Endodermal cell (in vitro differentiated cells): ENCODE measurements around the gene NPAS3. TPM values are rescaled to one million over a fixed set of nuclear protein-coding genes. Genes with fewer than 3 reads are reported as not detected.

Experiments
- DNase-seq: peaks from one replicate; pipeline ENCODE4 v3.0.0-alpha.2; 2017
- H3K27ac ChIP-seq: 2 replicates; pipeline ENCODE4 v1.5.1; 2013; ENCODE audit warnings: mild to moderate bottlenecking, low read depth, low read length, moderate library complexity
- H3K27me3 ChIP-seq: 2 replicates; pipeline ENCODE4 v1.6.1; 2013; ENCODE audit warnings: mild to moderate bottlenecking, low read length, moderate library complexity; ENCODE audit not compliant: insufficient read depth, control insufficient read depth, poor library complexity, severe bottlenecking
- H3K36me3 ChIP-seq: 2 replicates; pipeline ENCODE4 v1.7.0; 2013; ENCODE audit warnings: mild to moderate bottlenecking, low read length, moderate library complexity; ENCODE audit not compliant: control insufficient read depth, insufficient read depth
- H3K4me1 ChIP-seq: one replicate; pipeline ENCODE4 v1.7.0; 2013; ENCODE audit warnings: low read length; ENCODE audit not compliant: control insufficient read depth, insufficient read depth
- H3K4me3 ChIP-seq: 2 replicates; pipeline ENCODE4 v1.5.1; 2013; ENCODE audit warnings: mild to moderate bottlenecking, low read length, moderate library complexity
- H3K9ac ChIP-seq: 2 replicates; pipeline ENCODE4 v1.6.1; 2013; ENCODE audit warnings: mild to moderate bottlenecking, low read length, moderate library complexity; ENCODE audit not compliant: poor library complexity, severe bottlenecking; ENCODE audit errors: extremely low read depth
- H3K9me3 ChIP-seq: 2 replicates; pipeline ENCODE4 v1.6.1; 2013; ENCODE audit warnings: mild to moderate bottlenecking, low read length, moderate library complexity; ENCODE audit not compliant: control insufficient read depth
- H3K27ac Mint-ChIP-seq: 2 replicates; pipeline ENCODE4 v1.8.0; 2020; ENCODE audit warnings: mixed read lengths
- H3K27me3 Mint-ChIP-seq: 2 replicates; pipeline ENCODE4 v1.8.0; 2021; ENCODE audit warnings: mild to moderate bottlenecking, mixed read lengths; ENCODE audit not compliant: insufficient read depth
- H3K36me3 Mint-ChIP-seq: 2 replicates; pipeline ENCODE4 v1.8.0; 2020; ENCODE audit warnings: low read depth, mixed read lengths
- H3K4me1 Mint-ChIP-seq: 2 replicates; pipeline ENCODE4 v1.8.0; 2020; ENCODE audit warnings: mixed read lengths
- H3K4me3 Mint-ChIP-seq: 2 replicates; pipeline ENCODE4 v1.8.0; 2020; ENCODE audit warnings: mild to moderate bottlenecking, moderate library complexity, mixed read lengths
- H3K9me3 Mint-ChIP-seq: 2 replicates; pipeline ENCODE4 v1.8.0; 2020; ENCODE audit warnings: mild to moderate bottlenecking, mixed read lengths
- CTCF ChIP-seq: fragments of 200-600 bp; sonication (generic); conservative IDR thresholded peaks from 2 replicates; pipeline ENCODE4 v1.5.0; 2021; ENCODE audit warnings: antibody characterized with exemption, mild to moderate bottlenecking
- WGBS, 2 experiments: methylation state at CpG; one replicate each; pipeline versions ENCODE4 v1.1.5 to v1.1.7; 2013; ENCODE audit warnings: missing lambda C conversion rate in 2 of 2, mixed read lengths in 1 of 2; ENCODE audit not compliant: insufficient coverage in 1 of 2, insufficient read length in 1 of 2; 5-methylcytosine and 5-hydroxymethylcytosine counted together
- total RNA-seq, 2 donors: library from RNA; stranded (reverse); fragmentation: NEBNext Ultra II Directional in 1 of 2; extraction: Animal tissue kit (Norgen Biotek cat#: 25700) in 1 of 2; gene quantifications; 2 replicates in 1 of 2; 3 replicates in 1 of 2; pipeline ENCODE4 v1.2.1, GENCODE V29; 2021

The NPAS3 gene
- total RNA-seq, 2 donors from 2014 or later, result 1.4 to 1.6 TPM

- Mint-ChIP-seq H3K36me3 (no peaks in the 10 kb centered on the region), H3K4me1 (peaks cover 19% of the 10 kb centered on the region), H3K27ac (peak overlapping the region; percentile 84), H3K27me3 (peaks cover 77% of the 10 kb centered on the region), H3K4me3 (peak overlapping the region; percentile 72), H3K9me3 (no peaks in the 10 kb centered on the region)
- peak overlapping the region; percentile 83 for H3K4me3 ChIP-seq
- peak; percentile 89 for DNase-seq
- H3K27me3 ChIP-seq, result peaks cover 55% of the 10 kb centered on the region
- peak overlapping the region; percentile 41 for H3K9ac ChIP-seq
- H3K36me3 ChIP-seq, result no peaks in the 10 kb centered on the region
- 0% methylated on average over 15 to 77 of the region's 80 CpGs for WGBS, 2 experiments
- H3K27ac ChIP-seq, result peak overlapping the region; percentile 91
- H3K4me1 ChIP-seq, result no peaks in the 10 kb centered on the region
- H3K9me3 ChIP-seq, result no peaks in the 10 kb centered on the region
- TF ChIP-seq CTCF, result no peak
Measured at GRCh38 chr14:32939254-32940065, 781 bp downstream of the NPAS3 start.

- Histone ChIP-seq H3K4me1 (no peaks in the 10 kb centered on the region), H3K9me3 (no peaks in the 10 kb centered on the region), H3K27ac (peak overlapping the region; percentile 91), H3K4me3 (peak overlapping the region; percentile 83), H3K27me3 (peaks cover 50% of the 10 kb centered on the region), H3K9ac (peak overlapping the region; percentile 33), H3K36me3 (no peaks in the 10 kb centered on the region)
- Mint-ChIP-seq H3K27ac (peak overlapping the region; percentile 52), H3K4me3 (peak overlapping the region; percentile 72), H3K4me1 (peaks cover 16% of the 10 kb centered on the region), H3K9me3 (no peaks in the 10 kb centered on the region), H3K36me3 (no peaks in the 10 kb centered on the region), H3K27me3 (peaks cover 77% of the 10 kb centered on the region)
- no peak for DNase-seq
- TF ChIP-seq CTCF, result no peak
- WGBS, 2 experiments, result 7 to 17% methylated on average over 5 to 13 of the region's 13 CpGs
Measured at GRCh38 chr14:32940066-32940651, 1.5 kb downstream of the NPAS3 start.

DNA sequence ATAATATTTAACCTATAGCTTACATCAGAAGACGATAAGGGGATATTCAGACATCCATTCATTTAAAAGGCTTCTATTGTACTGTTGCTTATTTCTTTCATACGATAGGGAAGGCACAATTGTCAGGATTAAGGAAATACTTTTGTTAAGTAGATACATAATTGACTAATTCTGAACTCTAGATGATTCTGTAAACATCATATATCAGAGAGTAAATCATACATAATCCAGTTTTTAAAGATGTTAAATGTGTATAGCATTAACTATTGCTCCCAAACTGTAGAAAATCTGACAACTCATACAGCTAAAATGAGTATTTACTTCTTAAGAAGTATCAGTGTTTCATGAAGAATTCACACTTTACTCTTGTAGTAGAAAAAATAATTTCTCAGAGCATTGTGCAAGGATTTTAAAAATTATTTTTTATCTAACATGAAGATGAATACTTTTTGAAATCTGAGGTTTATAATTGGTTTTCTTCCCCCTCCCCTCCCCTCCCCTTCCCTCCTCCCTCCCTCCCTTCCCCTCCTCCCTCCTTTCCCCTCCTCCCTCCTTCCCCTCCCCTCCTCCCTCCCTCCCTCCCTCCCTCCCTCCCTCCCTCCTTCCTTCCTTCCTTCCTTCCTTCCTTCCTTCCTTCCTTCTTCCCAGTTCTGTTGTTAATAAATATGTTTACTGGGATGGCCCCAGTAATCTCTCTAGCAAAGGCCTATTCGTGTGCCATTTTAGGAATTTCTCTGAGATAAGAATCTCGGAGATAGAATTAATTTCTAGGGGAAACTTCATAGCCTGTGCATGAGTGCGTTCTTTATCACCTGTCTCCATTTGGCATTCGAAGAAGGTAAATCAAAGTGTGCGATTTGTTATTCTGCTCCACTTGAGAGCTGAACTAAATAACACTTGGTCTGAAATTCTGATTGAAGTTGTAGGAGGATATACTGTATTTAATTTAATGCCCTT lies 2.3 kb downstream of the NPAS3 start:
- H3K36me3 ChIP-seq, result no peaks in the 10 kb centered on the region
- H3K4me3 ChIP-seq, result peak overlapping the region; percentile 83
- Mint-ChIP-seq H3K36me3 (no peaks in the 10 kb centered on the region), H3K27ac (no peak overlapping the region), H3K4me3 (no peak overlapping the region), H3K4me1 (peaks cover 14% of the 10 kb centered on the region), H3K9me3 (no peaks in the 10 kb centered on the region), H3K27me3 (peaks cover 76% of the 10 kb centered on the region)
- H3K27me3 ChIP-seq, result peaks cover 42% of the 10 kb centered on the region
- no peak for TF ChIP-seq CTCF
- H3K9ac ChIP-seq, result no peak overlapping the region
- WGBS, 2 experiments, result 84 to 95% methylated on average over 5 to 7 of the region's 7 CpGs
- DNase-seq, result no peak
- H3K27ac ChIP-seq, result no peak overlapping the region
- no peaks in the 10 kb centered on the region for H3K9me3 ChIP-seq
- H3K4me1 ChIP-seq, result no peaks in the 10 kb centered on the region
